ENCODE data around the gene PHOSPHO2. TPM values are rescaled to one million over a fixed set of nuclear protein-coding genes. Genes with fewer than 3 reads are reported as not detected.

The PHOSPHO2 gene, protein sequence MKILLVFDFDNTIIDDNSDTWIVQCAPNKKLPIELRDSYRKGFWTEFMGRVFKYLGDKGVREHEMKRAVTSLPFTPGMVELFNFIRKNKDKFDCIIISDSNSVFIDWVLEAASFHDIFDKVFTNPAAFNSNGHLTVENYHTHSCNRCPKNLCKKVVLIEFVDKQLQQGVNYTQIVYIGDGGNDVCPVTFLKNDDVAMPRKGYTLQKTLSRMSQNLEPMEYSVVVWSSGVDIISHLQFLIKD
- total RNA-seq (1 to 10 TPM; 2.5 to 4.7 TPM), polyA plus RNA-seq (1 to 10 TPM; 1.4 to 5.3 TPM)

DNA sequence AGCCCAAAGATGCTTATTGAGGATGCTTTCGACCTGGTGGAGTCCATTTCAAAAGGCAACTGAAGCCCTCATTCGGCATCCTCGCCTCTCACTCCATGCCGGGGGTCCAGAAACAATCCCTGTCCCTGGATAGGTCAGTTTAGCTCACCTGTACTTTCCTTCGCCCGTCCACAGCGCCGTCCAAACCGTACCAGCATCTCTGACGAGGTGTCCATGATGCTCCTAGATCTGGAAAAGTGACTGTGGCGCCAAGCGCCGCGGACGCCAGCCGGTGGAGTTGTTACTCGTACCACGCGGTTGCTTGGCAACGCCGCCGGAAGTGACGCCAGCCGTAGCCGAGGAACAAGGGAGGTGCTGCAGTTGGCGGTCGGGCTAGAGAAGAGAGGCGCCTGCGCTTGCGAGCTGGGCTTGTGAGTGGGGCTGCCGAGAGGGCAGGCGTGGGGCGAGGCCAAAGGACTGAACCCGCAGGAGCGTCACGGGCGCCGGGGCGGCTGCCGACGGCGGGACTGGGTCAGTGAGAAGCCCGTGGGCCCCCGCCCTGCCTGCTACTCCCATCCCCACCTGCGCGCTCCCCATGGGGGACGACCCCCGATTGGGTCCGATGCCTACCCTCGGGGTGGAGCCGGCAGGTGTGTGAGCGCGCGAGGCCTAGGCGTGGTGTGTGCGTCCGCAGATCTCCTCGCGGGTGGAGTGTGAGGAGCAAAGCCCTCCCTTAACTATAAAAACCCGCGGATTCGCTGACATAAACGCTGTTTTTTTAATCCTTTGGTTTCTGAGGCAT is at the start of gene PHOSPHO2, which contains the start of gene CFAP210:
Gene PHOSPHO2, plus strand, starts transcription at position 357 of the 781 bp plus-strand sequence. CDS start 6,503 bp downstream, outside the sequence.
Gene CFAP210, minus strand, starts transcription at position 293 of the 781 bp plus-strand sequence. Its CDS starts 78 bp downstream, at position 215.
- WGBS: under 1% methylated on average over 63 of the region's 63 CpGs
- no peak for TF ChIP-seq FOXA2 (IDR thresholded peaks at IDR 0.05)
- peak; percentile 72 to 91 for TF ChIP-seq GABPA (IDR thresholded peaks at IDR 0.05 in 1 of 2, conservative IDR thresholded peaks at IDR 0.05 in 1 of 2)
- peak; percentile 66 for TF ChIP-seq SP1 (IDR thresholded peaks at IDR 0.05)
- TF ChIP-seq, protein P1, sequence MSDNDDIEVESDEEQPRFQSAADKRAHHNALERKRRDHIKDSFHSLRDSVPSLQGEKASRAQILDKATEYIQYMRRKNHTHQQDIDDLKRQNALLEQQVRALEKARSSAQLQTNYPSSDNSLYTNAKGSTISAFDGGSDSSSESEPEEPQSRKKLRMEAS (IDR thresholded peaks at IDR 0.05): peak; percentile 29
- TF ChIP-seq, protein P2, sequence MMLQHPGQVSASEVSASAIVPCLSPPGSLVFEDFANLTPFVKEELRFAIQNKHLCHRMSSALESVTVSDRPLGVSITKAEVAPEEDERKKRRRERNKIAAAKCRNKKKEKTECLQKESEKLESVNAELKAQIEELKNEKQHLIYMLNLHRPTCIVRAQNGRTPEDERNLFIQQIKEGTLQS (IDR thresholded peaks at IDR 0.05): no peak
- TF ChIP-seq YY1 (IDR thresholded peaks at IDR 0.05): peak; percentile 89
- TF ChIP-seq HNF4G (IDR thresholded peaks at IDR 0.05): no peak
- peak; percentile 7 to 53 for TF ChIP-seq RXRA (IDR thresholded peaks at IDR 0.05)
- TF ChIP-seq RAD21 (IDR thresholded peaks at IDR 0.05): peak; percentile 20 to 60
- peak in 1 of 2 donors; percentile 46 for TF ChIP-seq HNF4A (conservative IDR thresholded peaks at IDR 0.05)
- TF ChIP-seq, protein P3, sequence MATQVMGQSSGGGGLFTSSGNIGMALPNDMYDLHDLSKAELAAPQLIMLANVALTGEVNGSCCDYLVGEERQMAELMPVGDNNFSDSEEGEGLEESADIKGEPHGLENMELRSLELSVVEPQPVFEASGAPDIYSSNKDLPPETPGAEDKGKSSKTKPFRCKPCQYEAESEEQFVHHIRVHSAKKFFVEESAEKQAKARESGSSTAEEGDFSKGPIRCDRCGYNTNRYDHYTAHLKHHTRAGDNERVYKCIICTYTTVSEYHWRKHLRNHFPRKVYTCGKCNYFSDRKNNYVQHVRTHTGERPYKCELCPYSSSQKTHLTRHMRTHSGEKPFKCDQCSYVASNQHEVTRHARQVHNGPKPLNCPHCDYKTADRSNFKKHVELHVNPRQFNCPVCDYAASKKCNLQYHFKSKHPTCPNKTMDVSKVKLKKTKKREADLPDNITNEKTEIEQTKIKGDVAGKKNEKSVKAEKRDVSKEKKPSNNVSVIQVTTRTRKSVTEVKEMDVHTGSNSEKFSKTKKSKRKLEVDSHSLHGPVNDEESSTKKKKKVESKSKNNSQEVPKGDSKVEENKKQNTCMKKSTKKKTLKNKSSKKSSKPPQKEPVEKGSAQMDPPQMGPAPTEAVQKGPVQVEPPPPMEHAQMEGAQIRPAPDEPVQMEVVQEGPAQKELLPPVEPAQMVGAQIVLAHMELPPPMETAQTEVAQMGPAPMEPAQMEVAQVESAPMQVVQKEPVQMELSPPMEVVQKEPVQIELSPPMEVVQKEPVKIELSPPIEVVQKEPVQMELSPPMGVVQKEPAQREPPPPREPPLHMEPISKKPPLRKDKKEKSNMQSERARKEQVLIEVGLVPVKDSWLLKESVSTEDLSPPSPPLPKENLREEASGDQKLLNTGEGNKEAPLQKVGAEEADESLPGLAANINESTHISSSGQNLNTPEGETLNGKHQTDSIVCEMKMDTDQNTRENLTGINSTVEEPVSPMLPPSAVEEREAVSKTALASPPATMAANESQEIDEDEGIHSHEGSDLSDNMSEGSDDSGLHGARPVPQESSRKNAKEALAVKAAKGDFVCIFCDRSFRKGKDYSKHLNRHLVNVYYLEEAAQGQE (IDR thresholded peaks at IDR 0.05): peak; percentile 49
- H3K36me3 ChIP-seq (ENCODE audit: control insufficient read depth in 4 of 4, insufficient read depth in 3 of 4, low read depth in 1 of 4, low read length in 3 of 4): peaks cover 0 to 1% (median 0%) of the 10 kb centered on the region in 4 donors
- H3K27me3 ChIP-seq (ENCODE audit: control insufficient read depth in 4 of 4, insufficient read depth in 4 of 4, low read length in 3 of 4): no peaks in the 10 kb centered on the region
- H3K9ac ChIP-seq (ENCODE audit: low read depth in 1 of 2, low read length in 2 of 2): peak within 1 kb of the TSS; percentile 51 to 52
- peaks cover 4 to 18% (median 13%) of the 10 kb centered on the region in 4 donors for H3K4me1 ChIP-seq (ENCODE audit: control insufficient read depth in 4 of 4, insufficient read depth in 4 of 4, low read length in 3 of 4)
- peak within 1 kb of the TSS; percentile 83 to 90 for H3K27ac ChIP-seq (ENCODE audit: low read depth in 1 of 2, low read length in 2 of 2)
- no peaks in the 10 kb centered on the region for H3K9me3 ChIP-seq (ENCODE audit: control insufficient read depth in 4 of 4, low read length in 3 of 4)
- peak within 1 kb of the TSS; percentile 46 to 98 (median 87) for H3K4me3 ChIP-seq (ENCODE audit: low read depth in 1 of 3, low read length in 3 of 3)
- DNase-seq (ENCODE audit: low spot score): peak; percentile 99

DNA sequence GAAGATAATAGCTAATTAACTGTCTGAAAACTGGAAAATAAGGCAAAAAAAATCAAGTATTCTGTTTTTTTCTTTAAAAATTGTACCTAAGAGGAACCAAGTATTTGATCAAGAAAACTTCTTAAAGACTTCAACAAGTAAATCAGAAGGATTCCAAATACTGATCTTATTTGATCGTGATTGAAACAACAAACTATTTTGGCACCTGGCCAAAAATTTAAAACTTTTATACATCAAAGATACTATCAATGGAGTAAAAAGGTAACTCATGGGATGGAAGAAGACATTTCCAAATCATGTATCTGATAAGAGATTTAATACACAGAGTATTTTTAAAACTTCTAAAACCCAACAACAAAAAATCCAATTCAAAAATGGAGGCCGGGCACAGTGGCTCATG is 46.8 kb upstream of the PHOSPHO2 start:
- Histone ChIP-seq H3K27ac (ENCODE audit: low read depth in 1 of 2, low read length in 2 of 2) (no peak overlapping the region), H3K4me3 (ENCODE audit: low read depth in 1 of 3, low read length in 3 of 3) (no peak overlapping the region), H3K9me3 (ENCODE audit: control insufficient read depth in 4 of 4, low read length in 3 of 4) (no peaks in the 10 kb centered on the region), H3K27me3 (ENCODE audit: control insufficient read depth in 4 of 4, insufficient read depth in 4 of 4, low read length in 3 of 4) (no peaks in the 10 kb centered on the region), H3K4me1 (ENCODE audit: control insufficient read depth in 4 of 4, insufficient read depth in 4 of 4, low read length in 3 of 4) (no peaks in the 10 kb centered on the region), H3K9ac (ENCODE audit: low read depth in 1 of 2, low read length in 2 of 2) (no peak overlapping the region), H3K36me3 (ENCODE audit: control insufficient read depth in 4 of 4, insufficient read depth in 3 of 4, low read depth in 1 of 4, low read length in 3 of 4) (no peaks in the 10 kb centered on the region)
- DNase-seq (ENCODE audit: low spot score): no peak
- no peak for TF ChIP-seq RAD21 (IDR thresholded peaks at IDR 0.05)
- TF ChIP-seq SP1 (IDR thresholded peaks at IDR 0.05): no peak
- TF ChIP-seq RXRA (IDR thresholded peaks at IDR 0.05): no peak
- no peak for TF ChIP-seq FOXA1 (IDR thresholded peaks at IDR 0.05)
- TF ChIP-seq HNF4G (IDR thresholded peaks at IDR 0.05): no peak
- TF ChIP-seq, protein P4, sequence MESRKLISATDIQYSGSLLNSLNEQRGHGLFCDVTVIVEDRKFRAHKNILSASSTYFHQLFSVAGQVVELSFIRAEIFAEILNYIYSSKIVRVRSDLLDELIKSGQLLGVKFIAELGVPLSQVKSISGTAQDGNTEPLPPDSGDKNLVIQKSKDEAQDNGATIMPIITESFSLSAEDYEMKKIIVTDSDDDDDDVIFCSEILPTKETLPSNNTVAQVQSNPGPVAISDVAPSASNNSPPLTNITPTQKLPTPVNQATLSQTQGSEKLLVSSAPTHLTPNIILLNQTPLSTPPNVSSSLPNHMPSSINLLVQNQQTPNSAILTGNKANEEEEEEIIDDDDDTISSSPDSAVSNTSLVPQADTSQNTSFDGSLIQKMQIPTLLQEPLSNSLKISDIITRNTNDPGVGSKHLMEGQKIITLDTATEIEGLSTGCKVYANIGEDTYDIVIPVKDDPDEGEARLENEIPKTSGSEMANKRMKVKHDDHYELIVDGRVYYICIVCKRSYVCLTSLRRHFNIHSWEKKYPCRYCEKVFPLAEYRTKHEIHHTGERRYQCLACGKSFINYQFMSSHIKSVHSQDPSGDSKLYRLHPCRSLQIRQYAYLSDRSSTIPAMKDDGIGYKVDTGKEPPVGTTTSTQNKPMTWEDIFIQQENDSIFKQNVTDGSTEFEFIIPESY (IDR thresholded peaks at IDR 0.05): no peak
- TF ChIP-seq, protein P1 (IDR thresholded peaks at IDR 0.05): no peak
- TF ChIP-seq, protein P5, sequence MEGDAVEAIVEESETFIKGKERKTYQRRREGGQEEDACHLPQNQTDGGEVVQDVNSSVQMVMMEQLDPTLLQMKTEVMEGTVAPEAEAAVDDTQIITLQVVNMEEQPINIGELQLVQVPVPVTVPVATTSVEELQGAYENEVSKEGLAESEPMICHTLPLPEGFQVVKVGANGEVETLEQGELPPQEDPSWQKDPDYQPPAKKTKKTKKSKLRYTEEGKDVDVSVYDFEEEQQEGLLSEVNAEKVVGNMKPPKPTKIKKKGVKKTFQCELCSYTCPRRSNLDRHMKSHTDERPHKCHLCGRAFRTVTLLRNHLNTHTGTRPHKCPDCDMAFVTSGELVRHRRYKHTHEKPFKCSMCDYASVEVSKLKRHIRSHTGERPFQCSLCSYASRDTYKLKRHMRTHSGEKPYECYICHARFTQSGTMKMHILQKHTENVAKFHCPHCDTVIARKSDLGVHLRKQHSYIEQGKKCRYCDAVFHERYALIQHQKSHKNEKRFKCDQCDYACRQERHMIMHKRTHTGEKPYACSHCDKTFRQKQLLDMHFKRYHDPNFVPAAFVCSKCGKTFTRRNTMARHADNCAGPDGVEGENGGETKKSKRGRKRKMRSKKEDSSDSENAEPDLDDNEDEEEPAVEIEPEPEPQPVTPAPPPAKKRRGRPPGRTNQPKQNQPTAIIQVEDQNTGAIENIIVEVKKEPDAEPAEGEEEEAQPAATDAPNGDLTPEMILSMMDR (IDR thresholded peaks at IDR 0.05; ENCODE audit: low read depth, low read length, missing input control): no peak
- no peak for TF ChIP-seq YY1 (IDR thresholded peaks at IDR 0.05)
- no peak for TF ChIP-seq NR2F2 (IDR thresholded peaks at IDR 0.05)
- TF ChIP-seq GABPA (IDR thresholded peaks at IDR 0.05 in 1 of 2, conservative IDR thresholded peaks at IDR 0.05 in 1 of 2): no peak
- no peak for TF ChIP-seq JUND (IDR thresholded peaks at IDR 0.05)
- TF ChIP-seq, protein P3 (IDR thresholded peaks at IDR 0.05): no peak
- whole genome bisulfite sequencing: 94% methylated on average over 2 of the region's 2 CpGs
